NOMO-1 treated with DMSO at 0.1 percent for 48 hours (cell line): Measurements from ENCODE around the gene PCDHGB7.
"Not testable (repeated sequence)": the region's sequence is repeated elsewhere in the genome, so short reads cannot be mapped to it uniquely, and the experiment has no call there.

ENCODE experiments used
- DNase-seq: peaks from one replicate; lab custom pipeline; 2025; ENCODE audit not compliant: unreplicated experiment; lab: John Stamatoyannopoulos, UW

PCDHGB7 gene

DNA sequence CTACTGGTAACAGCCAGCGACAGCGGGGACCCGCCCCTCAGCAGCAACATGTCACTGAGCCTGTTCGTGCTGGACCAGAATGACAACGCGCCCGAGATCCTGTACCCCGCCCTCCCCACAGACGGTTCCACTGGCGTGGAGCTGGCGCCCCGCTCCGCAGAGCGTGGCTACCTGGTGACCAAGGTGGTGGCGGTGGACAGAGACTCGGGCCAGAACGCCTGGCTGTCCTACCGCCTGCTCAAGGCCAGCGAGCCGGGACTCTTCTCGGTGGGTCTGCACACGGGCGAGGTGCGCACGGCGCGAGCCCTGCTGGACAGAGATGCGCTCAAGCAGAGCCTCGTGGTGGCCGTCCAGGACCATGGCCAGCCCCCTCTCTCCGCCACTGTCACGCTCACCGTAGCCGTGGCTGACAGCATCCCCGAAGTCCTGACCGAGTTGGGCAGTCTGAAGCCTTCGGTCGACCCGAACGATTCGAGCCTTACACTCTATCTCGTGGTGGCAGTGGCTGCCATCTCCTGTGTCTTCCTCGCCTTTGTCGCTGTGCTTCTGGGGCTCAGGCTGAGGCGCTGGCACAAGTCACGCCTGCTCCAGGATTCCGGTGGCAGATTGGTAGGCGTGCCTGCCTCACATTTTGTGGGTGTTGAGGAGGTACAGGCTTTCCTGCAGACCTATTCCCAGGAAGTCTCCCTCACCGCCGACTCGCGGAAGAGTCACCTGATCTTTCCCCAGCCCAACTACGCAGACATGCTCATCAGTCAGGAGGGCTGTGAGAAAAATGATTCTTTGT lies 22.9 kb upstream of the PCDHGB7 start:
- DNase-seq = not testable (repeated sequence)

DNA sequence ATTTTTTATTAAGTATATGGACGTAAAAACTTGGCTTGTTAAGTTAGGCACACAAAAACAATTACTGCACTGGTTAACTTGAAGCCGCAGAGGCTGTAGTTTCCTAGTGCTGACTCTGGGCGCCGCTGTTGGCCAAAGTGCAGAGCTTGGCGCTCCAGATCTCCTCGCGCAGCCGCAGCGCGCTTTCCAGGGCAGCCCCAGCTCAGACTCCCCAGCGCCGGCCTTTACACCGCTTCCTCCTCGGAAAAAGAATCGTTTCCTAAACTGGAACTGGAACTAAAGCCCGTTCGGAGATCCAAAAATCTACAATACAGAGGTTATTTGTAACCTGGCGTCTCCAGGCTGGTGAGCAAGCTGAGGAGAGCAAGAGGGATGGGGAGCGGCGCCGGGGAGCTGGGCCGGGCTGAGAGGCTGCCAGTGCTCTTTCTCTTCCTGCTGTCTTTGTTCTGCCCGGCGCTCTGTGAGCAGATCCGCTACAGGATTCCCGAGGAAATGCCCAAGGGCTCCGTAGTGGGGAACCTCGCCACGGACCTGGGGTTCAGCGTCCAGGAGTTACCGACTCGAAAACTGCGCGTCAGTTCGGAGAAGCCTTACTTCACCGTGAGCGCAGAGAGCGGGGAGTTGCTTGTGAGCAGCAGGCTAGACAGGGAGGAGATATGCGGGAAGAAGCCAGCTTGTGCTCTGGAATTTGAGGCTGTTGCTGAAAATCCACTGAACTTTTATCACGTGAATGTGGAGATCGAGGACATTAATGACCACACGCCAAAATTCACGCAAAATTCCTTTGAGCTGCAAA lies 19.5 kb upstream of the PCDHGB7 start, which contains the start of gene PCDHGB5:
Gene PCDHGB5, plus strand, starts transcription at position 192 of the 796 bp plus-strand sequence. Its CDS starts 181 bp downstream, at position 373.
- DNase-seq = not testable (repeated sequence)

DNA sequence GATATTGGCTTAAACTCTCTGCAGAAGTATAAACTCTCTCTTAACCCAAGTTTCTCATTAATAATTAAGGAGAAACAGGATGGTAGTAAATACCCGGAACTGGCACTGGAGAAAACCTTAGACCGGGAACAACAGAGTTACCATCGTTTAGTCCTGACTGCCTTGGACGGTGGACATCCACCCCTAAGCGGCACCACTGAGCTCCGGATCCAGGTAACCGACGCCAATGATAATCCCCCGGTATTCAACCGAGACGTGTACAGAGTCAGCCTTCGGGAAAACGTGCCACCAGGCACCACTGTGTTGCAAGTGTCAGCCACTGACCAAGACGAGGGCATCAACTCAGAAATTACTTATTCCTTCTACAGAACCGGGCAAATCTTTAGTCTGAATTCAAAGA lies 18.9 kb upstream of the PCDHGB7 start:
- DNase-seq = no peak

DNA sequence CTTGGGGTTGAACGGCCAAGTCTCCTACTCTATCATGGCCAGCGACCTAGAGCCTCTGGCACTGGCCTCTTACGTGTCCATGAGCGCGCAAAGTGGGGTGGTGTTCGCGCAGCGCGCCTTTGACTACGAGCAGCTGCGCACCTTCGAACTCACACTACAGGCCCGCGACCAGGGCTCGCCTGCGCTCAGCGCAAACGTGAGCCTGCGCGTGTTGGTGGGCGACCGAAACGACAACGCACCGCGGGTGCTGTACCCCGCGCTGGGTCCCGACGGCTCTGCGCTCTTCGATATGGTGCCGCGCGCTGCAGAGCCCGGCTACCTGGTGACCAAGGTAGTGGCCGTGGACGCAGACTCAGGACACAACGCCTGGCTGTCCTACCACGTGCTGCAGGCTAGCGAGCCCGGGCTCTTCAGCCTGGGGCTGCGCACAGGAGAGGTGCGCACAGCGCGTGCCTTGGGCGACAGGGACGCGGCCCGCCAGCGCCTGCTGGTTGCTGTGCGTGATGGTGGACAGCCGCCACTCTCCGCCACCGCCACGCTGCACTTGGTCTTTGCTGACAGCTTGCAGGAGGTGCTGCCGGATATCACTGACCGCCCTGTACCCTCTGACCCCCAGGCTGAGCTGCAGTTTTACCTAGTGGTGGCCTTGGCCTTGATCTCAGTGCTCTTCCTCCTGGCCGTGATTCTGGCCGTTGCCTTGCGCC lies 17.8 kb upstream of the PCDHGB7 start:
- no peak for DNase-seq

DNA sequence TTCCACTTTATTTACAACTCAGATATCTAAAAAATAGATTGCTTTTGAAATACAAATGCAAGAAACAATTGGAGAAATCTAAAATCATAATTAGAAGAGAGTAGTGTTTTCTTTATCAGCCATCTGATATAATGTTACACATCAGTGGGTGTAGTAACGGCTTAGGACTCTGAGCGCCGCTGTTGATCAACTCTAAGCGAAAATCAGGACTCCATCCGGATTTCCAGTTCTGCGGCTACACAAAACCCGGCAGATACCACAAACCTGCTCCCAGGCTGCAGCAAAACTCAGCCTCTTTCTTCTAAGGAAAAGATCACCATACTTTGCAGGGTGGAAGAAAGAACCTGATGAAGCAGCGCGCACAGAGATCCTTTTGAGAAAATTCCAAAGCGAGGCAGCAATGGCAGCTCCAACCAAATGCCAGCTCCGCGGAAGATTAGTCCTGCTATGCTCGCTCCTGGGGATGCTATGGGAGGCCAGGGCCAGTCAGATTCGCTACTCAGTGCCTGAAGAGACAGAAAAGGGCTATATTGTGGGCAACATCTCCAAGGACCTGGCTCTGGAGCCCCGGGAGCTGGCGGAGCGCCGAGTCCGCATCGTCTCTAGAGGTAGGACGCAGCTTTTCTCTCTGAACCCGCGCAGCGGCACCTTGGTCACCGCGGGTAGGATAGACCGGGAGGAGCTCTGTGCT lies 14.8 kb upstream of the PCDHGB7 start, which contains the start of gene PCDHGA9:
Gene PCDHGA9, plus strand, starts transcription at position 226 of the 691 bp plus-strand sequence. Its CDS starts 175 bp downstream, at position 401.
- no peak for DNase-seq

DNA sequence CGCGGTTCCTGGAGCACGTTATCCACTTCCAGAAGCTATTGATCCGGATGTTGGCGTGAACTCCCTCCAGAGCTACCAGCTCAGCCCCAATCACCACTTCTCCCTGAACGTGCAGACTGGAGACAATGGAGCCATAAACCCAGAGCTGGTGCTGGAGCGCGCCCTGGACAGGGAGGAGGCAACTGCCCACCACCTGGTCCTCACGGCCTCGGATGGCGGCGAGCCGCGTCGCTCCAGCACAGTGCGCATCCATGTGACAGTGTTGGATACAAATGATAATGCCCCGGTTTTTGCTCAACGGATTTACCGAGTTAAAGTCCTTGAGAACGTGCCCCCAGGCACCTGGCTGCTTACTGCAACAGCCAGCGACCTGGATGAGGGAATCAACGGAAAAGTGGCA lies 14.1 kb upstream of the PCDHGB7 start:
- DNase-seq = no peak

DNA sequence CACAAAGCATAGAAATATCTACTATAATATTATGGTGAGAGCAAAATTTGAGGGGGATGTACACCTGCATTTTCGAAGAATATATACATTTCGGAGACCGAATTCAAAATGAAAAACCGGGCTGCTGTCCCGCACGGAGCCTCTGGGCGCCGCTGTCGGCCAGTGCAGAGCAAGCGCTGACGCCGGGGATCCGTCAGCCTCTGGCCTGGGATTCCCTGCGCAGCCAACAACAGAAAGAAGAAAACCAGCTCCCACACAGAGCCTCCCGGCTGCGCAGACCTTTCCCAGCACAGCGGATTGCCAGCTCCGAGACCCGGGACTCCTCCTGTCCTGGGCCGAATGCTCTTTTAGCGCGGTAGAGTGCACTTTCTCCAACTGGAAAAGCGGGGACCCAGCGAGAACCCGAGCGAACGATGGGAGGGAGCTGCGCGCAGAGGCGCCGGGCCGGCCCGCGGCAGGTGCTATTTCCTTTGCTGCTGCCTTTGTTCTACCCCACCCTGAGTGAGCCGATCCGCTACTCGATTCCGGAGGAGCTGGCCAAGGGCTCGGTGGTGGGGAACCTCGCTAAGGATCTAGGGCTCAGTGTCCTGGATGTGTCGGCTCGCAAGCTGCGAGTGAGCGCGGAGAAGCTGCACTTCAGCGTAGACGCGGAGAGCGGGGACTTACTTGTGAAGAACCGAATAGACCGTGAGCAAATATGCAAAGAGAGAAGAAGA lies 9.5 kb upstream of the PCDHGB7 start, which contains the start of gene PCDHGB6:
Gene PCDHGB6, plus strand, starts transcription at position 232 of the 716 bp plus-strand sequence. Its CDS starts 182 bp downstream, at position 414.
- peak; percentile 27 for DNase-seq

DNA sequence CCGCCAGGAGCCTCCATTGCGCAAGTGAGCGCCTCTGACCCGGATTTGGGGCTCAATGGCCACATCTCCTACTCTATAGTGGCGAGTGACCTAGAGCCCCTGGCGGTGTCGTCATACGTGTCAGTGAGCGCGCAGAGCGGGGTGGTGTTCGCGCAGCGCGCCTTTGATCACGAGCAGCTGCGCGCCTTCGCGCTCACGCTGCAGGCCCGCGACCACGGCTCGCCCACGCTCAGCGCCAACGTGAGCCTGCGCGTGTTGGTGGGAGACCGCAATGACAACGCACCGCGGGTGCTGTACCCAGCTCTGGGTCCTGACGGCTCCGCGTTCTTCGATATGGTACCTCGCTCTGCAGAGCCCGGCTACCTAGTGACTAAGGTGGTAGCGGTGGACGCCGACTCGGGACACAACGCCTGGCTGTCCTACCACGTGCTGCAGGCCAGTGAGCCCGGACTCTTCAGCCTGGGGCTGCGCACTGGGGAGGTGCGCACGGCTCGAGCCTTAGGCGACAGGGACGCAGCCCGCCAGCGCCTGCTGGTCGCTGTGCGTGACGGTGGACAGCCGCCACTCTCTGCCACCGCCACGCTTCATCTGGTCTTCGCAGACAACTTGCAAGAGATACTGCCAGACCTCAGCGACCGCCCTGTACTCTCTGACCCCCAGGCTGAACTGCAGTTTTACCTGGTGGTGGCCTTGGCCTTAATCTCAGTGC lies 7.7 kb upstream of the PCDHGB7 start:
- no peak for DNase-seq

DNA sequence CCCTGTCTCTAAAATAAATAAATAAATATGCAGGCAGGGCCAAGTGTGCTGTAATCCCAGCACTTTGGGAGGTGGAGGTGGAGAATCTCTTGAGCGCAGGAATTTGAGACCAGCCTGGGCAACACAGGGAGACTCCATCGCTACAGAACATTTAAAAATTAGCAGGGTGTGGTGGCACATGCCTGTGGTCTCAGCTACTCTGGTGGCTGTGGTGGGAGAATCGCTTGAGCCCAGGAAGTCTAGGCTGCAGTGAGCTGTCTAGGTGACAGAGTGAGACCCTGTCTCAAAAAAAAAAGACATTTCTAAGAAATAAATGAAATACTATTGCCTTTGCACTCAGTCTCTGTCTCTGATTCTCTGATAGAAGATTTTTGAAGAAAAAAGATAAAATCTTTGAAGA lies 5.9 kb upstream of the PCDHGB7 start:
- no peak for DNase-seq

DNA sequence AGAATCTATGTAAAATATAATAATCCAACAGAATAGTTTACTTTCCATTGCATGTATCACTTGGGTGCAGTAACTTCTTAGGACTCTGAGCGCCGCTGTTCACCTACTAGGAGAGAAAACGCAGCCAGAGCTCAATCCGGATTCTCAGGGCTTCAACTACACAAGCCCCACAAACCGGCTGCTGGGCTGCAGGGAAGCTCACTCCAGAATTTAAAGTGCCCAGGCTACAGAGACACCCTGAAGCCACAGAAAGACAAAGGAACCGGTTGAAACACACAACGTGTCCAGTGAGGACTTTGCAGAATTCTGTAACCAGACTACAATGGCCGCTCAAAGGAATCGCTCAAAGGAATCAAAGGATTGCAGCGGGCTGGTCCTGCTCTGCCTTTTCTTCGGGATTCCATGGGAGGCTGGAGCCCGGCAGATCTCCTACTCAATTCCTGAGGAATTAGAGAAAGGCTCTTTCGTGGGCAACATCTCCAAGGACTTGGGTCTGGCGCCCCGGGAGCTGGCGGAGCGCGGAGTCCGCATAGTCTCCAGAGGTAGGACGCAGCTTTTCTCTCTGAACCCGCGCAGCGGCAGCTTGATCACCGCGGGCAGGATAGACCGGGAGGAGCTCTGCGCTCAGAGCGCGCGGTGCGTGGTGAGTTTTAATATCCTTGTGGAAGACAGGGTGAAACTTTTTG lies 4.5 kb upstream of the PCDHGB7 start, which contains the start of gene PCDHGA10:
Gene PCDHGA10, plus strand, starts transcription at position 134 of the 686 bp plus-strand sequence. Its CDS starts 189 bp downstream, at position 323.
- peak; percentile 63 for DNase-seq

DNA sequence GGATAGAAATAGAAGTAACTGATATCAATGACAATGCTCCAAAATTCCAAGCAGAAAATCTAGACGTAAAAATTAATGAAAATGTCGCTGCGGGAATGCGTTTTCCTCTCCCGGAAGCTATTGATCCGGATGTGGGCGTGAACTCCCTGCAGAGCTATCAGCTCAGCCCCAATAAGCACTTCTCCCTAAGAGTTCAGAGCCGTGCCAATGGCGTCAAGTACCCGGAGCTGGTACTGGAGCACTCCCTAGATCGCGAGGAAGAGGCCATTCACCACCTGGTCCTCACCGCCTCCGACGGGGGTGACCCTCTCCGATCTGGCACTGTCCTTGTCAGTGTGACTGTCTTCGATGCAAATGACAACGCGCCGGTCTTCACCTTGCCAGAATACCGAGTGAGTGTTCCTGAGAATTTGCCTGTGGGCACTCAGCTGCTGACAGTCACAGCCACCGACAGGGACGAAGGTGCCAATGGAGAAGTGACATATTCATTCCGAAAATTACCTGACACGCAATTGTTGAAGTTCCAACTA lies 3.9 kb upstream of the PCDHGB7 start:
- DNase-seq = no peak

DNA sequence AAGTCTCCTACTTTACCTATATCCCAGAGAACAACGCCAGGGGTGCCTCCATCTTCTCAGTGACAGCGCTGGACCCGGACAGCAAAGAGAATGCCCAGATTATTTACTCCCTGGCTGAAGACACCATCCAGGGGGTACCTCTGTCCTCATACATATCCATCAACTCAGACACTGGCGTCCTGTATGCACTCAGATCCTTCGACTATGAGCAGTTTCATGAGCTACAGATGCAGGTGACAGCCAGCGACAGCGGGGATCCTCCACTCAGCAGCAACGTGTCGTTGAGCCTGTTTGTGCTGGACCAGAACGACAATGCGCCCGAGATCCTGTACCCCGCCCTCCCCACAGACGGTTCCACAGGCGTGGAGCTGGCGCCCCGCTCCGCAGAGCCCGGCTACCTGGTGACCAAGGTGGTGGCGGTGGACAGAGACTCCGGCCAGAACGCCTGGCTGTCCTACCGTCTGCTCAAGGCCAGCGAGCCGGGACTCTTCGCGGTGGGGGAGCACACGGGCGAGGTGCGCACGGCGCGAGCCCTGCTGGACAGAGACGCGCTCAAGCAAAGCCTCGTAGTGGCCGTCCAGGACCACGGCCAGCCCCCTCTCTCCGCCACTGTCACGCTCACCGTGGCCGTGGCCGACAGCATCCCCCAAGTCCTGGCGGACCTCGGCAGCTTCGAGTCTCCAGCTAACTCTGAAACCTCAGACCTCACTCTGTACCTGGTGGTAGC lies 2.8 kb upstream of the PCDHGB7 start:
- DNase-seq = not testable (repeated sequence)

DNA sequence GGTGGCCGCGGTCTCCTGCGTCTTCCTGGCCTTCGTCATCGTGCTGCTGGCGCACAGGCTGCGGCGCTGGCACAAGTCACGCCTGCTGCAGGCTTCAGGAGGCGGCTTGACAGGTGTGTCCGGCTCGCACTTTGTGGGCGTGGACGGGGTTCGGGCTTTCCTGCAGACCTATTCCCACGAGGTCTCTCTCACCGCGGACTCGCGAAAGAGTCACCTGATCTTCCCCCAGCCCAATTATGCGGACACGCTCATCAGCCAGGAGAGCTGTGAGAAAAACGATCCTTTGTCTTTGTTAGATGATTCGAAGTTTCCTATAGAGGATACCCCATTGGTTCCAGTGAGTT lies 2.2 kb upstream of the PCDHGB7 start:
- not testable (repeated sequence) for DNase-seq

DNA sequence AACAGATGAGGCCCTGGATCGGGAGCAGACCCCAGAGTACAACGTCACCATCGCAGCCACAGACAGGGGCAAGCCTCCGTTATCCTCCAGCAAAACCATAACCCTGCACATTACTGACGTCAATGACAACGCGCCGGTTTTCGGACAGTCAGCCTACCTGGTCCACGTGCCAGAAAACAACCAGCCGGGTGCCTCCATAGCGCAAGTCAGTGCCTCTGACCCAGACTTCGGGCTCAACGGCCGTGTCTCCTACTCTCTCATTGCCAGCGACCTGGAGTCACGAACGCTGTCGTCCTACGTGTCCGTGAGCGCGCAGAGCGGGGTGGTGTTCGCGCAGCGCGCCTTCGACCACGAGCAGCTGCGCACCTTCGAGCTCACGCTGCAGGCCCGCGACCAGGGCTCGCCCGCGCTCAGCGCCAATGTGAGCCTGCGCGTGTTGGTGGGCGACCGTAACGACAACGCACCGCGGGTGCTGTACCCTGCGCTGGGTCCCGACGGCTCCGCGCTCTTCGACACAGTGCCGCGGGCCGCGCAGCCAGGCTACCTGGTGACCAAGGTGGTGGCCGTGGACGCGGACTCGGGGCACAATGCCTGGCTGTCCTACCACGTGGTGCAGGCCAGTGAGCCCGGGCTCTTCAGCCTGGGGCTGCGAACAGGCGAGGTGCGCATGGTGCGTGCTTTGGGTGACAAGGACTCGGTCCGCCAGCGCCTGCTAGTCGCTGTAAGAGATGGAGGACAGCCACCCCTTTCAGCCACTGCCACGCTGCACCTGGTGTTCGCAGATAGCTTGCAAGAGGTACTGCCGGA lies 1.8 kb downstream of the PCDHGB7 start:
- DNase-seq = no peak

DNA sequence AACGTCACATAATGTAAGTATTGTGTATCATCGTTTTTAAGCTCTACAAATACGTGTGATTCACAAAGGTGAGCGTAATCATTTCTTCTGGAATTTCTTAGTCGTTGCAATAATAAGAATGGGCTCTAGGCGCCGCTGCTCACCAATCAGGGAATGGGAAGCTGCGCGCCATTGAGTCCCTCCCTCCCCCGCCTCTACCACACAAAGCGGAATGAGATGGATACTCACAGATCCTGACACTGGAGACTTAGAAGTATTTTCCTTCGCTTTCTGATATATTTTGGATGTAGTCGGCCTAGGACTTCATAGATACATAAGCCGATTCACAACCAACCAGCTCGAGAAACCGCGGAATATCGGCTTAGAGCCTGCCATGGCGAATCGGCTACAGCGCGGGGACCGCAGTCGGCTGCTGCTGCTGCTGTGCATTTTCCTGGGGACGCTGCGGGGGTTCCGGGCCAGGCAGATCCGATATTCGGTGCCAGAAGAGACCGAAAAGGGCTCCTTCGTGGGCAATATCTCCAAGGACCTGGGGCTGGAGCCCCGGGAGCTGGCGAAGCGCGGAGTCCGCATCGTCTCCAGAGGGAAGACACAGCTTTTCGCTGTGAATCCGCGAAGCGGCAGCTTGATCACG lies 3.5 kb downstream of the PCDHGB7 start, which contains the start of gene PCDHGA11:
Gene PCDHGA11, plus strand, starts transcription at position 197 of the 634 bp plus-strand sequence. Its CDS starts 177 bp downstream, at position 374.
- DNase-seq = peak; percentile 52

DNA sequence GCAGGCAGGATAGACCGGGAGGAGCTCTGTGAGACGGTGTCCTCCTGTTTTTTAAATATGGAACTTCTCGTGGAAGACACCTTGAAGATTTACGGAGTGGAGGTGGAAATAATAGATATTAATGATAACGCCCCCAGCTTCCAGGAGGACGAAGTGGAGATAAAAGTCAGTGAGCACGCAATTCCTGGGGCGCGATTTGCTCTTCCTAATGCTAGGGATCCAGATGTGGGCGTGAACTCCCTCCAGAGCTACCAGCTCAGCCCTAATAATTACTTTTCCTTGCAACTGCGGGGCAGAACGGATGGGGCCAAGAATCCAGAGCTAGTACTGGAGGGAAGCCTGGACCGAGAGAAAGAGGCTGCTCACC lies 4.0 kb downstream of the PCDHGB7 start:
- DNase-seq = no peak
